Hepatocyte (in vitro differentiated cells): ENCODE measurements around the gene CEP68. TPM values are rescaled to one million over a fixed set of nuclear protein-coding genes. Genes with fewer than 3 reads are reported as not detected.
"Not testable (repeated sequence)": the region's sequence is repeated elsewhere in the genome, so short reads cannot be mapped to it uniquely, and the experiment has no call there.

ENCODE experiments used
- DNase-seq: peaks from one replicate; pipeline ENCODE4 v3.0.0-alpha.2; 2016; ENCODE audit warnings: low spot score
- H2AFZ ChIP-seq: fragments of 200-600 bp; sonication (generic); 2 replicates; pipeline ENCODE4 v1.6.0; 2016; ENCODE audit warnings: antibody characterized with exemption, mild to moderate bottlenecking
- H3K27ac ChIP-seq: fragments of 200-600 bp; sonication (generic); 2 replicates; pipeline ENCODE4 v1.5.1; 2016; ENCODE audit warnings: mild to moderate bottlenecking
- H3K27me3 ChIP-seq: fragments of 200-600 bp; sonication (generic); 2 replicates; pipeline ENCODE4 v1.6.1; 2016
- H3K36me3 ChIP-seq: fragments of 200-600 bp; sonication (generic); replicated peaks from 2 replicates; pipeline ENCODE4 v1.5.1; 2016; ENCODE audit warnings: low read depth; ENCODE audit not compliant: insufficient read depth
- H3K4me1 ChIP-seq: fragments of 200-600 bp; sonication (generic); 2 replicates; pipeline ENCODE4 v1.5.1; 2016; ENCODE audit warnings: mild to moderate bottlenecking, moderate library complexity; ENCODE audit not compliant: insufficient read depth
- H3K4me2 ChIP-seq: fragments of 200-600 bp; sonication (generic); 2 replicates; pipeline ENCODE4 v1.6.0; 2016
- H3K4me3 ChIP-seq: fragments of 200-600 bp; sonication (generic); 2 replicates; pipeline ENCODE4 v1.5.1; 2016; ENCODE audit warnings: mild to moderate bottlenecking
- H3K79me2 ChIP-seq: fragments of 200-600 bp; sonication (generic); 2 replicates; pipeline ENCODE4 v1.6.0; 2017; ENCODE audit warnings: mild to moderate bottlenecking
- H3K9me2 ChIP-seq: fragments of 200-600 bp; sonication (generic); replicated peaks from 2 replicates; pipeline ENCODE4 v1.6.0; 2017; ENCODE audit warnings: mild to moderate bottlenecking; ENCODE audit not compliant: insufficient read depth
- H3K9me3 ChIP-seq: fragments of 200-600 bp; sonication (generic); 2 replicates; pipeline ENCODE4 v1.5.1; 2016; ENCODE audit warnings: low read depth, mild to moderate bottlenecking
- H4K20me1 ChIP-seq: fragments of 200-600 bp; sonication (generic); 2 replicates; pipeline ENCODE4 v1.6.0; 2016; ENCODE audit warnings: mild to moderate bottlenecking; ENCODE audit not compliant: insufficient read depth, poor library complexity, severe bottlenecking
- EZH2 ChIP-seq: fragments of 200-600 bp; sonication (generic); IDR thresholded peaks from 2 replicates; pipeline ENCODE4 v1.6.1; 2016; ENCODE audit warnings: antibody characterized with exemption, mild to moderate bottlenecking, borderline replicate concordance
- EZH2phosphoT487 ChIP-seq: fragments of 200-600 bp; sonication (generic); IDR thresholded peaks from one replicate; pipeline ENCODE4 v1.6.1; 2018; ENCODE audit warnings: antibody characterized with exemption, mild to moderate bottlenecking, low read depth, moderate library complexity; ENCODE audit not compliant: unreplicated experiment, severe bottlenecking
- WGBS: methylation state at CpG from one replicate; pipeline ENCODE4 v1.1.6; 2016; ENCODE audit warnings: low lambda C conversion rate; ENCODE audit errors: missing lambda C conversion rate; 5-methylcytosine and 5-hydroxymethylcytosine counted together
- polyA plus RNA-seq: library from polyadenylated mRNA; unstranded; fragments of >200 nt; fragmentation: Nextera tagmentation; extraction: Ambion mirVana; gene quantifications from 2 replicates; pipeline ENCODE4 v1.2.1, GENCODE V29; 2016
- total RNA-seq: library from RNA; depleted of rRNA; stranded (reverse); fragments of >200 nt; gene quantifications from 2 replicates; pipeline ENCODE4 v1.2.3, GENCODE V29; 2014
- TF ChIP-seq, protein P1 (sequence below): fragments of 200-600 bp; sonication (generic); IDR thresholded peaks from 2 replicates; pipeline ENCODE4 v1.5.1; 2016; ENCODE audit warnings: antibody characterized with exemption, mild to moderate bottlenecking; ENCODE audit not compliant: poor library complexity

Gene CEP68
- total and polyA plus RNA-seq, 2 experiments from 2014 or later: 8.2 to 9.4 TPM

GRCh38 chr2:65032019-65032975, 23.9 kb upstream of the CEP68 start:
- Histone ChIP-seq H3K4me3 (no peak overlapping the region), H3K9me2 (no peaks in the 10 kb centered on the region), H3K79me2 (no peaks in the 10 kb centered on the region), H3K36me3 (no peaks in the 10 kb centered on the region), H3K4me1 (peaks cover 6% of the 10 kb centered on the region), H2AFZ (no peak overlapping the region), H3K4me2 (peak overlapping the region; percentile 56), H3K27ac (peak overlapping the region; percentile 36), H3K9me3 (no peaks in the 10 kb centered on the region), H4K20me1 (no peaks in the 10 kb centered on the region), H3K27me3 (no peaks in the 10 kb centered on the region)
- DNase-seq: no peak
- 70% methylated on average over 13 of the region's 13 CpGs for WGBS
- TF ChIP-seq, protein P1, sequence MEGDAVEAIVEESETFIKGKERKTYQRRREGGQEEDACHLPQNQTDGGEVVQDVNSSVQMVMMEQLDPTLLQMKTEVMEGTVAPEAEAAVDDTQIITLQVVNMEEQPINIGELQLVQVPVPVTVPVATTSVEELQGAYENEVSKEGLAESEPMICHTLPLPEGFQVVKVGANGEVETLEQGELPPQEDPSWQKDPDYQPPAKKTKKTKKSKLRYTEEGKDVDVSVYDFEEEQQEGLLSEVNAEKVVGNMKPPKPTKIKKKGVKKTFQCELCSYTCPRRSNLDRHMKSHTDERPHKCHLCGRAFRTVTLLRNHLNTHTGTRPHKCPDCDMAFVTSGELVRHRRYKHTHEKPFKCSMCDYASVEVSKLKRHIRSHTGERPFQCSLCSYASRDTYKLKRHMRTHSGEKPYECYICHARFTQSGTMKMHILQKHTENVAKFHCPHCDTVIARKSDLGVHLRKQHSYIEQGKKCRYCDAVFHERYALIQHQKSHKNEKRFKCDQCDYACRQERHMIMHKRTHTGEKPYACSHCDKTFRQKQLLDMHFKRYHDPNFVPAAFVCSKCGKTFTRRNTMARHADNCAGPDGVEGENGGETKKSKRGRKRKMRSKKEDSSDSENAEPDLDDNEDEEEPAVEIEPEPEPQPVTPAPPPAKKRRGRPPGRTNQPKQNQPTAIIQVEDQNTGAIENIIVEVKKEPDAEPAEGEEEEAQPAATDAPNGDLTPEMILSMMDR: no peak
- TF ChIP-seq EZH2: no peak
- no peak for TF ChIP-seq EZH2phosphoT487

DNA sequence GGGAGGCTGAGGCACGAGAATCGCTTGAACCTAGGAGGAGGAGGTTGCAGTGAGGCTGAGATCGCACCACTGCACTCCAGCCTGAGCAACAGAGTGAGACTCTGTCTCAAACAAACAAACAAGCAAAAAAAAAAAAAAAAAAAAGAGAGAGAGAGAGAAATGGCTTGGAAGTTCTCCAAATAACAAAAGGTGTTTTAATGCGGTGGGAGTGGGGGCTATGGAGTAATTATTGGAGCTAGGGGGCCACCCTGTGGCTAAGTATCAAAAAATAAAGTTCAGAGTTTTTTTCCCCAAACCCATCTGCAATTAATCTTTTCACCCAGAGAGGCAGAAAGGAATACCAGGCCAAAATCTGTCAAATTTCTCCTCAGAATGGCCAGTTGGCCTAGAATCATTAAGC, 23.0 kb upstream of the CEP68 start:
- Histone ChIP-seq H3K79me2 (no peaks in the 10 kb centered on the region), H3K27me3 (no peaks in the 10 kb centered on the region), H3K36me3 (no peaks in the 10 kb centered on the region), H3K9me3 (no peaks in the 10 kb centered on the region), H3K9me2 (no peaks in the 10 kb centered on the region), H2AFZ (no peak overlapping the region), H3K4me1 (peaks cover 6% of the 10 kb centered on the region), H3K27ac (no peak overlapping the region), H3K4me2 (no peak overlapping the region), H4K20me1 (no peaks in the 10 kb centered on the region), H3K4me3 (no peak overlapping the region)
- no peak for DNase-seq
- TF ChIP-seq EZH2: no peak
- TF ChIP-seq, protein P1: peak; percentile 16
- no peak for TF ChIP-seq EZH2phosphoT487
- WGBS: 85% methylated on average over 4 of the region's 4 CpGs

GRCh38 chr2:65033667-65034066, 22.5 kb upstream of the CEP68 start:
- H3K36me3 ChIP-seq, H3K4me1 ChIP-seq, H3K4me3 ChIP-seq, H2AFZ ChIP-seq, H3K4me2 ChIP-seq, H4K20me1 ChIP-seq, H3K79me2 ChIP-seq, DNase-seq, H3K27ac ChIP-seq, H3K9me3 ChIP-seq, H3K9me2 ChIP-seq, H3K27me3 ChIP-seq: not testable (repeated sequence)
- WGBS: 93% methylated on average over 4 of the region's 4 CpGs

GRCh38 chr2:65035351-65035943, 20.8 kb upstream of the CEP68 start:
- H3K9me3 ChIP-seq: no peaks in the 10 kb centered on the region
- no peaks in the 10 kb centered on the region for H4K20me1 ChIP-seq
- H3K27me3 ChIP-seq: no peaks in the 10 kb centered on the region
- no peak overlapping the region for H3K4me2 ChIP-seq
- TF ChIP-seq EZH2: no peak
- TF ChIP-seq, protein P1: no peak
- TF ChIP-seq EZH2phosphoT487: no peak
- no peak overlapping the region for H3K27ac ChIP-seq
- no peak for DNase-seq
- peaks cover 6% of the 10 kb centered on the region for H3K4me1 ChIP-seq
- no peaks in the 10 kb centered on the region for H3K36me3 ChIP-seq
- no peak overlapping the region for H2AFZ ChIP-seq
- no peaks in the 10 kb centered on the region for H3K79me2 ChIP-seq
- 91% methylated on average over 6 of the region's 6 CpGs for WGBS
- H3K4me3 ChIP-seq: no peak overlapping the region
- no peaks in the 10 kb centered on the region for H3K9me2 ChIP-seq
